K562 (cell line): ENCODE data around the gene CRYBG2. TPM values are rescaled to one million over a fixed set of nuclear protein-coding genes. Genes with fewer than 3 reads are reported as not detected.
"Not testable (repeated sequence)": the region's sequence is repeated elsewhere in the genome, so short reads cannot be mapped to it uniquely, and the experiment has no call there.

Experiments
- ATAC-seq: fragments of 200-7000 bp; cut with Tn5 transposase; 3 replicates; pipeline ENCODE4 v1.9.1; 2020; ENCODE audit warnings: moderate library complexity
- BruUV-seq: library from RNA; stranded (reverse); fragments of 400-500 nt; replicated peaks from 2 replicates; lab custom pipeline; 2021; lab: Mats Ljungman, UMichigan
- CTCF ChIA-PET: fragments of 300-600 bp; formaldehyde crosslinking; extraction: SDS; loops from one replicate; lab custom pipeline; 2021; ENCODE audit warnings: low intra/inter-chr PET ratio; lab: Yijun Ruan, JAX
- POLR2A ChIA-PET: fragments of 300-600, 350-650 bp; sonication (Branson Sonifier 250); formaldehyde crosslinking; extraction: SDS; loops from one replicate; lab custom pipeline; 2021; ENCODE audit warnings: antibody characterized with exemption, inconsistent platforms; lab: Yijun Ruan, JAX
- DNase-seq, 4 experiments: peaks; one replicate each; pipeline versions ENCODE4 v3.0.0 to v3.0.0-alpha.2; 2011 to 2018; ENCODE audit warnings: low spot score in 3 of 4, mixed read lengths in 3 of 4; ENCODE audit errors: extremely low read depth in 1 of 4
- FAIRE-seq: peaks from 2 replicates; lab custom pipeline; 2011; peaks lifted over from hg19 to GRCh38; lab: Jason Lieb, UNC
- H2AFZ ChIP-seq: 2 replicates; pipeline ENCODE4 v1.6.0; 2011; ENCODE audit warnings: low read depth, low read length, control low read depth, inconsistent platforms
- H3K27ac ChIP-seq: fragments of 200-600 bp; 3 replicates; pipeline ENCODE4 v1.8.0; 2011; ENCODE audit warnings: low read depth, mild to moderate bottlenecking, control low read depth, inconsistent platforms, low read length, moderate library complexity, mixed read lengths; ENCODE audit errors: extremely low read depth
- H3K27me3 ChIP-seq, 2 experiments: fragments of 300-600 bp in 1 of 2; 2 replicates in 1 of 2; 3 replicates in 1 of 2; pipeline versions ENCODE4 v1.6.0 to v1.8.0; 2011; ENCODE audit warnings: inconsistent platforms in 2 of 2, low read length in 2 of 2, mild to moderate bottlenecking in 1 of 2, mixed read lengths in 1 of 2, moderate library complexity in 1 of 2; ENCODE audit not compliant: control insufficient read depth in 2 of 2, insufficient read depth in 2 of 2
- H3K36me3 ChIP-seq: fragments of 300-600 bp; 3 replicates; pipeline ENCODE4 v1.8.0; 2011; ENCODE audit warnings: mild to moderate bottlenecking, low read length, inconsistent platforms; ENCODE audit not compliant: control insufficient read depth, insufficient read depth
- H3K4me1 ChIP-seq, 2 experiments: fragments of 200-600 bp in 1 of 2; replicated peaks in 1 of 2; 2 replicates in 1 of 2; 3 replicates in 1 of 2; pipeline versions ENCODE4 v1.5.1 to v1.8.0; 2011; ENCODE audit warnings: inconsistent platforms in 2 of 2, low read length in 2 of 2, mild to moderate bottlenecking in 1 of 2, mixed read lengths in 1 of 2, moderate library complexity in 1 of 2; ENCODE audit not compliant: control insufficient read depth in 2 of 2, insufficient read depth in 2 of 2
- H3K4me2 ChIP-seq: 2 replicates; pipeline ENCODE4 v1.6.1; 2011; ENCODE audit warnings: low read length, control low read depth, inconsistent platforms, mixed read lengths; ENCODE audit not compliant: insufficient read depth
- H3K4me3 ChIP-seq: fragments of 200-600 bp; sonication (generic), shearing (Covaris generic); 2 replicates; pipeline ENCODE4 v1.5.1; 2016; ENCODE audit warnings: control low read depth, inconsistent platforms
- H3K79me2 ChIP-seq: fragments of 200-600 bp; 3 replicates; pipeline ENCODE4 v1.8.0; 2011; ENCODE audit warnings: low read length, inconsistent platforms; ENCODE audit not compliant: control insufficient read depth, insufficient read depth
- H3K9ac ChIP-seq, 2 experiments: 2 replicates each; pipeline versions ENCODE4 v1.6.0 to v1.6.1; 2011; ENCODE audit warnings: low read depth in 2 of 2, low read length in 2 of 2, control low read depth in 1 of 2, inconsistent platforms in 1 of 2, mild to moderate bottlenecking in 1 of 2, mixed read lengths in 1 of 2; ENCODE audit not compliant: insufficient read depth in 1 of 2
- H3K9me1 ChIP-seq: one replicate; pipeline ENCODE4 v1.6.0; 2011; ENCODE audit warnings: inconsistent platforms, mild to moderate bottlenecking, low read length, moderate library complexity; ENCODE audit not compliant: control insufficient read depth, insufficient read depth
- H3K9me3 ChIP-seq: replicated peaks from 2 replicates; pipeline ENCODE4 v1.5.1; 2011; ENCODE audit warnings: low read depth, low read length, inconsistent platforms; ENCODE audit not compliant: control insufficient read depth, insufficient read depth
- H4K20me1 ChIP-seq: replicated peaks from 2 replicates; pipeline ENCODE4 v1.6.1; 2011; ENCODE audit warnings: low read length, inconsistent platforms, mixed read lengths; ENCODE audit not compliant: control insufficient read depth, insufficient read depth
- CREM ChIP-seq: IDR thresholded peaks from 2 replicates; pipeline ENCODE4 v1.6.1; 2014; ENCODE audit warnings: antibody characterized with exemption, low read depth
- E2F6 ChIP-seq, 2 experiments: IDR thresholded peaks; 2 replicates each; pipeline ENCODE4 v1.6.1; 2011; ENCODE audit warnings: borderline replicate concordance in 1 of 2, control low read depth in 1 of 2, low read depth in 1 of 2, low read length in 1 of 2, mild to moderate bottlenecking in 1 of 2, mixed read lengths in 1 of 2, moderate library complexity in 1 of 2; ENCODE audit not compliant: insufficient read depth in 1 of 2, insufficient read length in 1 of 2, poor library complexity in 1 of 2, severe bottlenecking in 1 of 2; ENCODE audit errors: extremely low read depth in 1 of 2
- ERF ChIP-seq: fragments of 450-650 bp; formaldehyde crosslinking; IDR thresholded peaks from 2 replicates; pipeline ENCODE4 v1.4.0; 2020; ENCODE audit warnings: mild to moderate bottlenecking, mixed read lengths
- FOXK2 ChIP-seq, 2 experiments: fragments of 450-650 bp; IDR thresholded peaks in 1 of 2; conservative IDR thresholded peaks in 1 of 2; 2 replicates each; pipeline ENCODE4 v1.6.1; 2016; ENCODE audit warnings: low read depth in 2 of 2, mild to moderate bottlenecking in 1 of 2
- HDAC2 ChIP-seq: fragments of 450-650 bp; IDR thresholded peaks from 2 replicates; pipeline ENCODE4 v1.6.1; 2016; ENCODE audit warnings: mild to moderate bottlenecking
- MTA1 ChIP-seq: fragments of 450-650 bp; IDR thresholded peaks from 2 replicates; pipeline ENCODE4 v1.6.1; 2017; ENCODE audit warnings: borderline replicate concordance
- NCOA1 ChIP-seq: fragments of 450-650 bp; IDR thresholded peaks from 2 replicates; pipeline ENCODE4 v1.6.1; 2016; ENCODE audit warnings: low read depth
- NFRKB ChIP-seq: fragments of 450-650 bp; IDR thresholded peaks from 2 replicates; pipeline ENCODE4 v1.6.1; 2016; ENCODE audit warnings: low read depth
- PYGO2 ChIP-seq: fragments of 450-650 bp; IDR thresholded peaks from 2 replicates; pipeline ENCODE4 v1.6.1; 2016; ENCODE audit warnings: mild to moderate bottlenecking, missing genetic modification characterization, moderate library complexity, missing compliant biosample characterization
- SOX6 ChIP-seq: fragments of 450-650 bp; IDR thresholded peaks from 2 replicates; pipeline ENCODE4 v1.6.1; 2014; ENCODE audit warnings: mild to moderate bottlenecking
- TCF3 ChIP-seq: sonication (generic); formaldehyde crosslinking; IDR thresholded peaks from 2 replicates; pipeline ENCODE4 v1.4.0; 2020; ENCODE audit warnings: mild to moderate bottlenecking, missing genetic modification reagents
- WGBS: fragments of 100-300 bp; shearing (Covaris generic); methylation state at CpG from one replicate; pipeline ENCODE4 v1.1.6; 2016; ENCODE audit warnings: low coverage, mixed read lengths; ENCODE audit not compliant: insufficient coverage; ENCODE audit errors: missing lambda C conversion rate; 5-methylcytosine and 5-hydroxymethylcytosine counted together
- in situ Hi-C: fragments of 300-500 bp; cut with MboI; formaldehyde crosslinking; loops from 4 replicates; pipeline ENCODE4 v1.15.0; 2018; ENCODE audit warnings: inconsistent platforms, mixed read lengths
- intact Hi-C: fragments of 100-400 bp; cut with micrococcal nuclease; formaldehyde crosslinking; loops from 2 replicates; pipeline ENCODE4 v1.14.2; 2022
- polyA plus RNA-seq, 8 experiments: library from polyadenylated mRNA; depleted of rRNA in 4 of 8; stranded (reverse) in 5 of 8; unstranded in 3 of 8; fragments of >200 nt; fragmentation: Nextera tagmentation in 2 of 8; fragmentation: Illumina TruSeq in 1 of 8; extraction: Ambion mirVana in 2 of 8; extraction: Trizol in 1 of 8; gene quantifications; 2 replicates each; pipeline versions ENCODE4 v1.2.1 to v1.2.3, GENCODE V29; 2011 to 2014; ENCODE audit warnings: inconsistent platforms in 1 of 8, missing spikeins in 1 of 8
- total RNA-seq, 7 experiments: library from RNA; depleted of rRNA in 6 of 7; stranded (reverse); fragments of >200 nt in 6 of 7; fragmentation: Illumina TruSeq in 2 of 7; extraction: Trizol in 2 of 7; gene quantifications; 2 replicates each; pipeline versions ENCODE4 v1.2.1 to v1.2.3, GENCODE V29; 2011 to 2021; ENCODE audit warnings: low replicate concordance in 1 of 7
- TF ChIP-seq, protein P1 (sequence below), 2 experiments: fragments of 450-650 bp; IDR thresholded peaks; 2 replicates each; pipeline ENCODE4 v1.6.1; 2016
- TF ChIP-seq, protein P2 (sequence below): fragments of 250-450 bp; sonication (Bioruptor Pico); IDR thresholded peaks from 2 replicates; pipeline ENCODE4 v1.4.0; 2020; ENCODE audit warnings: mild to moderate bottlenecking, moderate library complexity
- TF ChIP-seq, protein P3 (sequence below), 2 experiments: fragments of 450-650 bp; conservative IDR thresholded peaks; 2 replicates each; pipeline ENCODE4 v1.6.1; 2017; ENCODE audit warnings: mild to moderate bottlenecking in 2 of 2, moderate library complexity in 2 of 2

The CRYBG2 gene
- total and polyA plus RNA-seq, 9 of the 15 experiments (the other 6 are each of a cell fraction or from before 2014, with no cell fraction given) = 0.39 to 8.5 (median 3.7) TPM

GRCh38 chr1:26307966-26308899 lies 45.7 kb downstream of the CRYBG2 start:
- CTCF ChIA-PET = not testable (repeated sequence)
- TF ChIP-seq E2F6 (IDR thresholded peaks at IDR 0.05; ENCODE audit: borderline replicate concordance in 1 of 2, extremely low read depth in 1 of 2, insufficient read depth in 1 of 2, insufficient read length in 1 of 2, low read depth in 1 of 2, low read length in 1 of 2, poor library complexity in 1 of 2, severe bottlenecking in 1 of 2) = peak; percentile 76 to 81
- 0 out of 2 replicates have a peak, but pooled peaks have one; percentile 36 for TF ChIP-seq MTA1
- 0 out of 2 replicates have a peak, but pooled peaks have one; percentile 19 for TF ChIP-seq SOX6
- TF ChIP-seq, protein P1, sequence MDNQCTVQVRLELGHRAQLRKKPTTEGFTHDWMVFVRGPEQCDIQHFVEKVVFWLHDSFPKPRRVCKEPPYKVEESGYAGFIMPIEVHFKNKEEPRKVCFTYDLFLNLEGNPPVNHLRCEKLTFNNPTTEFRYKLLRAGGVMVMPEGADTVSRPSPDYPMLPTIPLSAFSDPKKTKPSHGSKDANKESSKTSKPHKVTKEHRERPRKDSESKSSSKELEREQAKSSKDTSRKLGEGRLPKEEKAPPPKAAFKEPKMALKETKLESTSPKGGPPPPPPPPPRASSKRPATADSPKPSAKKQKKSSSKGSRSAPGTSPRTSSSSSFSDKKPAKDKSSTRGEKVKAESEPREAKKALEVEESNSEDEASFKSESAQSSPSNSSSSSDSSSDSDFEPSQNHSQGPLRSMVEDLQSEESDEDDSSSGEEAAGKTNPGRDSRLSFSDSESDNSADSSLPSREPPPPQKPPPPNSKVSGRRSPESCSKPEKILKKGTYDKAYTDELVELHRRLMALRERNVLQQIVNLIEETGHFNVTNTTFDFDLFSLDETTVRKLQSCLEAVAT (IDR thresholded peaks at IDR 0.05) = peak; percentile 51 to 98; a peak in 3 of 4 replicates
- peak; percentile 94 to 95 for TF ChIP-seq FOXK2 (conservative IDR thresholded peaks at IDR 0.05 in 1 of 2, IDR thresholded peaks at IDR 0.05 in 1 of 2; ENCODE audit: low read depth in 2 of 2)
- TF ChIP-seq TCF3 (CRISPR knock-in tag) = peak; percentile 69
- TF ChIP-seq, protein P2, sequence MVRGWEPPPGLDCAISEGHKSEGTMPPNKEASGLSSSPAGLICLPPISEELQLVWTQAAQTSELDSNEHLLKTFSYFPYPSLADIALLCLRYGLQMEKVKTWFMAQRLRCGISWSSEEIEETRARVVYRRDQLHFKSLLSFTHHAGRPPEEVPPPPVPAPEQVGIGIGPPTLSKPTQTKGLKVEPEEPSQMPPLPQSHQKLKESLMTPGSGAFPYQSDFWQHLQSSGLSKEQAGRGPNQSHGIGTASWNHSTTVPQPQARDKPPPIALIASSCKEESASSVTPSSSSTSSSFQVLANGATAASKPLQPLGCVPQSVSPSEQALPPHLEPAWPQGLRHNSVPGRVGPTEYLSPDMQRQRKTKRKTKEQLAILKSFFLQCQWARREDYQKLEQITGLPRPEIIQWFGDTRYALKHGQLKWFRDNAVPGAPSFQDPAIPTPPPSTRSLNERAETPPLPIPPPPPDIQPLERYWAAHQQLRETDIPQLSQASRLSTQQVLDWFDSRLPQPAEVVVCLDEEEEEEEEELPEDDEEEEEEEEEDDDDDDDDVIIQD (CRISPR knock-in tag) = 0 out of 2 replicates have a peak, but pooled peaks have one; percentile 27
- peak; percentile 57; the same call in 1 of the 2 replicates for TF ChIP-seq PYGO2 (tag)
- 0 out of 2 replicates have a peak, but pooled peaks have one; percentile 8 for TF ChIP-seq CREM
- peak; percentile 39; the same call in 1 of the 2 replicates for TF ChIP-seq NCOA1
- TF ChIP-seq, protein P3, sequence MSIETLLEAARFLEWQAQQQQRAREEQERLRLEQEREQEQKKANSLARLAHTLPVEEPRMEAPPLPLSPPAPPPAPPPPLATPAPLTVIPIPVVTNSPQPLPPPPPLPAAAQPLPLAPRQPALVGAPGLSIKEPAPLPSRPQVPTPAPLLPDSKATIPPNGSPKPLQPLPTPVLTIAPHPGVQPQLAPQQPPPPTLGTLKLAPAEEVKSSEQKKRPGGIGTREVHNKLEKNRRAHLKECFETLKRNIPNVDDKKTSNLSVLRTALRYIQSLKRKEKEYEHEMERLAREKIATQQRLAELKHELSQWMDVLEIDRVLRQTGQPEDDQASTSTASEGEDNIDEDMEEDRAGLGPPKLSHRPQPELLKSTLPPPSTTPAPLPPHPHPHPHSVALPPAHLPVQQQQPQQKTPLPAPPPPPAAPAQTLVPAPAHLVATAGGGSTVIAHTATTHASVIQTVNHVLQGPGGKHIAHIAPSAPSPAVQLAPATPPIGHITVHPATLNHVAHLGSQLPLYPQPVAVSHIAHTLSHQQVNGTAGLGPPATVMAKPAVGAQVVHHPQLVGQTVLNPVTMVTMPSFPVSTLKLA (conservative IDR thresholded peaks at IDR 0.05) = peak in 1 of 2 experiments; percentile 48; a peak in 1 of 4 replicates
- peak; percentile 85 for TF ChIP-seq NFRKB
- TF ChIP-seq HDAC2 = 0 out of 2 replicates have a peak, but pooled peaks have one; percentile 50
- 0 out of 2 replicates have a peak, but pooled peaks have one; percentile 27 for TF ChIP-seq ERF (CRISPR knock-in tag)

More at GRCh38 chr1:26307966-26308899, 45.7 kb downstream of the CRYBG2 start:
- H3K36me3 ChIP-seq, in situ Hi-C loops, H3K9me1 ChIP-seq, H3K9me3 ChIP-seq, H4K20me1 ChIP-seq, H3K27me3 ChIP-seq, intact Hi-C loops, H3K4me3 ChIP-seq: not testable (repeated sequence)
- POLR2A ChIA-PET = interaction anchor here (0.6 to 2.5 kb wide), 13 partner anchors 9 to 208 kb away, joined by 3 to 13 read pairs (median 4); partner anchors contain the start of gene CD52
- DNase-seq (peak; percentile 51 to 79 (median 66)), ATAC-seq (peak; percentile 45), FAIRE-seq (peak; percentile 86)
- peak overlapping the region; percentile 72 to 88; a peak in 3 of 4 replicates for H3K9ac ChIP-seq
- peaks cover 28 to 31% of the 10 kb centered on the region in 2 experiments for H3K4me1 ChIP-seq
- H2AFZ ChIP-seq = peak overlapping the region; percentile 99
- peak overlapping the region; percentile 89 for H3K4me2 ChIP-seq
- BruUV-seq = TSS peak; percentile 64
- H3K79me2 ChIP-seq = peaks cover 13% of the 10 kb centered on the region; the same call in 2 of the 3 replicates
- 57% methylated on average over 17 of the region's 21 CpGs for WGBS
- H3K27ac ChIP-seq = peak overlapping the region; percentile 86
